ENCODE data around the gene ADGRF4.

GRCh38 chr6:47674673-47675072 is 23.7 kb upstream of the ADGRF4 start:
- TF ChIP-seq SPI1 (IDR thresholded peaks at IDR 0.05; ENCODE audit: low read depth, low read length) (no peak), POLR2A (IDR thresholded peaks at IDR 0.05; ENCODE audit: low read depth, low read length) (no peak), POLR2AphosphoS5 (IDR thresholded peaks at IDR 0.05; ENCODE audit: low read depth, low read length) (no peak)
